Activated T-helper 2 cell treated with anti-CD3 and anti-CD28 coated beads, Interferon-gamma antibody, Interleukin-2, Interleukin-4, amounts not matched to agents 10 μg/mL and 5 μg/mL and 100 μg/mL, durations not matched to agents 14 hours and 24 hours and 36 hours (primary cell): ENCODE measurements around the gene PER3. TPM values are rescaled to one million over a fixed set of nuclear protein-coding genes. Genes with fewer than 3 reads are reported as not detected.

Experiments
- DNase-seq: peaks from one replicate; pipeline ENCODE4 v3.0.0; 2021; ENCODE audit warnings: low spot score
- H3K27ac Mint-ChIP-seq: one replicate; pipeline ENCODE4 v1.8.0; 2021; ENCODE audit warnings: mixed read lengths
- H3K27me3 Mint-ChIP-seq: one replicate; pipeline ENCODE4 v1.8.0; 2021; ENCODE audit warnings: low read depth, mixed read lengths
- H3K36me3 Mint-ChIP-seq: one replicate; pipeline ENCODE4 v1.8.0; 2021; ENCODE audit warnings: low read depth, mixed read lengths
- H3K4me1 Mint-ChIP-seq: one replicate; pipeline ENCODE4 v1.8.0; 2021; ENCODE audit warnings: low read depth, mixed read lengths
- H3K4me3 Mint-ChIP-seq: one replicate; pipeline ENCODE4 v1.8.0; 2021; ENCODE audit warnings: low read depth, mild to moderate bottlenecking, moderate library complexity, mixed read lengths
- H3K9me3 Mint-ChIP-seq: one replicate; pipeline ENCODE4 v1.8.0; 2021; ENCODE audit warnings: mixed read lengths
- intact Hi-C: fragments of 100-400 bp; cut with micrococcal nuclease; formaldehyde crosslinking; loops from one replicate; pipeline ENCODE4 v1.15.1; 2023
- total RNA-seq: library from RNA; stranded (reverse); gene quantifications from 2 replicates; pipeline ENCODE4 v1.2.3, GENCODE V29; 2022

Gene PER3
- total RNA-seq, 1 donor from 2014 or later: 4.5 TPM

- no peak overlapping the region for H3K27ac Mint-ChIP-seq
- no peaks in the 10 kb centered on the region for H3K9me3 Mint-ChIP-seq
- H3K27me3 Mint-ChIP-seq: peaks cover 10% of the 10 kb centered on the region
- H3K4me3 Mint-ChIP-seq: no peak overlapping the region
- peaks cover 3% of the 10 kb centered on the region for H3K4me1 Mint-ChIP-seq
- DNase-seq: no peak
- intact Hi-C loops: no loop called here
- no peaks in the 10 kb centered on the region for H3K36me3 Mint-ChIP-seq
These were observed 109.6 kb downstream of the PER3 start for GRCh38 chr1:7893529-7894180.

Other genes starting within 250 kb of the PER3 start
- gene VAMP3, start 13.0 kb upstream of the PER3 start, total RNA-seq: 21.6 and 25.2 TPM in 2 replicates
- not detected in 2 replicates for gene UTS2, start 68.8 kb downstream of the PER3 start, total RNA-seq
- gene TNFRSF9, start 156.5 kb downstream of the PER3 start, total RNA-seq: 112 and 115 TPM in 2 replicates
- 498 and 514 TPM in 2 replicates for gene PARK7, start 177.4 kb downstream of the PER3 start, total RNA-seq
- 3.1 and 3.8 TPM in 2 replicates for gene ERRFI1, start 242.0 kb downstream of the PER3 start, total RNA-seq